Trophoblast cell (in vitro differentiated cells and primary cell): Measurements from ENCODE around the gene NUDT12.

Source experiments
- DNase-seq, 2 donors: peaks; one replicate each; pipeline ENCODE4 v3.0.0-alpha.2; 2016
- H2AFZ ChIP-seq: 2 replicates; pipeline ENCODE4 v1.6.1; 2013; ENCODE audit warnings: low read length, moderate library complexity, mild to moderate bottlenecking; ENCODE audit not compliant: insufficient read depth, poor library complexity
- H2AK5ac ChIP-seq: 2 replicates; pipeline ENCODE4 v1.6.1; 2013; ENCODE audit warnings: mild to moderate bottlenecking, low read length
- H2BK120ac ChIP-seq: 2 replicates; pipeline ENCODE4 v1.6.1; 2013; ENCODE audit warnings: low read length, mild to moderate bottlenecking, moderate library complexity; ENCODE audit not compliant: insufficient read depth, poor library complexity
- H2BK12ac ChIP-seq: 2 replicates; pipeline ENCODE4 v1.6.1; 2013; ENCODE audit warnings: mild to moderate bottlenecking, low read length, moderate library complexity
- H2BK5ac ChIP-seq: 2 replicates; pipeline ENCODE4 v1.6.1; 2013; ENCODE audit warnings: low read length, low read depth, moderate library complexity, mild to moderate bottlenecking; ENCODE audit not compliant: poor library complexity
- H3K14ac ChIP-seq: 2 replicates; pipeline ENCODE4 v1.6.1; 2013; ENCODE audit warnings: mild to moderate bottlenecking, low read length
- H3K18ac ChIP-seq: 2 replicates; pipeline ENCODE4 v1.6.1; 2013; ENCODE audit warnings: mild to moderate bottlenecking, low read length
- H3K23ac ChIP-seq: 2 replicates; pipeline ENCODE4 v1.6.1; 2013; ENCODE audit warnings: low read length
- H3K27ac ChIP-seq: 2 replicates; pipeline ENCODE4 v1.5.1; 2013; ENCODE audit warnings: low read depth, mild to moderate bottlenecking, inconsistent platforms, low read length, moderate library complexity
- H3K27me3 ChIP-seq: 2 replicates; pipeline ENCODE4 v1.6.1; 2013; ENCODE audit warnings: inconsistent platforms, mild to moderate bottlenecking, low read length, moderate library complexity; ENCODE audit not compliant: insufficient read depth
- H3K36me3 ChIP-seq, 2 experiments: 1 replicate in 1 of 2; 2 replicates in 1 of 2; pipeline ENCODE4 v1.6.1; 2013; ENCODE audit warnings: low read length in 2 of 2, mild to moderate bottlenecking in 2 of 2, moderate library complexity in 1 of 2; ENCODE audit not compliant: insufficient read depth in 2 of 2, control insufficient read depth in 1 of 2
- H3K4ac ChIP-seq: 2 replicates; pipeline ENCODE4 v1.6.1; 2013; ENCODE audit warnings: low read depth, mild to moderate bottlenecking, low read length, moderate library complexity
- H3K4me1 ChIP-seq, 2 experiments: 1 replicate in 1 of 2; 2 replicates in 1 of 2; pipeline ENCODE4 v1.6.1; 2013; ENCODE audit warnings: low read length in 2 of 2, mild to moderate bottlenecking in 2 of 2, moderate library complexity in 1 of 2; ENCODE audit not compliant: insufficient read depth in 2 of 2, control insufficient read depth in 1 of 2
- H3K4me2 ChIP-seq: 2 replicates; pipeline ENCODE4 v1.6.1; 2013; ENCODE audit warnings: inconsistent platforms, mild to moderate bottlenecking, low read length, moderate library complexity
- H3K4me3 ChIP-seq: 2 replicates; pipeline ENCODE4 v1.5.1; 2013; ENCODE audit warnings: mild to moderate bottlenecking, low read depth, low read length, inconsistent platforms
- H3K79me1 ChIP-seq: one replicate; pipeline ENCODE4 v1.6.1; 2013; ENCODE audit warnings: low read length
- H3K79me2 ChIP-seq: 2 replicates; pipeline ENCODE4 v1.6.1; 2013; ENCODE audit warnings: low read length, mild to moderate bottlenecking; ENCODE audit not compliant: control insufficient read depth, insufficient read depth, poor library complexity
- H3K9ac ChIP-seq: 2 replicates; pipeline ENCODE4 v1.6.1; 2013; ENCODE audit warnings: mild to moderate bottlenecking, low read length
- H3K9me3 ChIP-seq: 2 replicates; pipeline ENCODE4 v1.6.1; 2013; ENCODE audit warnings: low read depth, mild to moderate bottlenecking, control low read depth, inconsistent platforms, low read length; ENCODE audit not compliant: insufficient read depth
- H4K12ac ChIP-seq: 2 replicates; pipeline ENCODE4 v1.6.1; 2013; ENCODE audit warnings: low read depth, mild to moderate bottlenecking, low read length, moderate library complexity
- H4K8ac ChIP-seq: 2 replicates; pipeline ENCODE4 v1.6.1; 2013; ENCODE audit warnings: low read depth, mild to moderate bottlenecking, low read length, moderate library complexity
- H4K91ac ChIP-seq: one replicate; pipeline ENCODE4 v1.6.1; 2013; ENCODE audit warnings: low read depth, mild to moderate bottlenecking, low read length, moderate library complexity
- WGBS: extraction: QIAGEN DNeasy Blood & Tissue Kit; methylation state at CpG from one replicate; pipeline ENCODE4 v1.1.7; 2013; ENCODE audit warnings: missing lambda C conversion rate; ENCODE audit not compliant: insufficient read length, insufficient coverage; ENCODE audit errors: extremely low coverage; 5-methylcytosine and 5-hydroxymethylcytosine counted together

Gene NUDT12

DNA sequence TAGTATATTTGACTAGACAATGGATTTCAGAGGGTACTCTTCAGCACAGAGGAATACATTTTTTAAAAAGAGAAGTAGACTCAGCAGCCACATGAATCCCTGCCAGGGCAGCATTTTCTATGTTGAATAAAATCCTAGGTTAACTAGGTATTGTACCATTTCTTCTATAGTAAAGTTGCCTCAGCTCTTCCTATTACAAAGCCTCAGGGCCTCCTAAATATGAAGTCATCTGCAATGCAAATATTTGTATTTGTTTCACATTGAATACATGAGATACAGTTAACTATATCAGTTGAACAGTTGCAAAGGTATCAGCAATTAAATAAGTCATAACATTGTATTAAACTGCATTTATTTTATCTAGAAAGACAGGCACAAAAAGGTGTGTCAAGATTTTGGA lies 59.5 kb downstream of the NUDT12 start:
- Histone ChIP-seq H3K18ac (no peak overlapping the region), H3K9ac (no peak overlapping the region), H3K27ac (no peak overlapping the region), H4K91ac (no peak overlapping the region), H3K79me1 (peaks cover 1% of the 10 kb centered on the region), H3K23ac (no peak overlapping the region), H2BK120ac (no peak overlapping the region), H3K4me3 (no peak overlapping the region), H3K36me3 (peaks cover 0 to 1% of the 10 kb centered on the region in 2 experiments), H3K4me1 (no peaks in the 10 kb centered on the region), H2AFZ (no peak overlapping the region), H4K8ac (no peak overlapping the region), H2BK5ac (no peak overlapping the region), H2AK5ac (no peak overlapping the region), H3K14ac (no peak overlapping the region), H2BK12ac (no peak overlapping the region), H3K4ac (no peak overlapping the region), H3K4me2 (no peak overlapping the region), H3K79me2 (no peaks in the 10 kb centered on the region), H3K9me3 (peaks cover 2% of the 10 kb centered on the region), H4K12ac (no peak overlapping the region), H3K27me3 (no peaks in the 10 kb centered on the region)
- DNase-seq, result no peak

- Histone ChIP-seq H3K36me3 (peaks cover 0 to 1% of the 10 kb centered on the region in 2 experiments), H3K9me3 (no peaks in the 10 kb centered on the region), H3K9ac (no peak overlapping the region), H2BK12ac (no peak overlapping the region), H3K27me3 (no peaks in the 10 kb centered on the region), H4K91ac (no peak overlapping the region), H3K4me3 (no peak overlapping the region), H3K23ac (no peak overlapping the region), H3K4me2 (no peak overlapping the region), H2AFZ (no peak overlapping the region), H4K12ac (no peak overlapping the region), H3K18ac (no peak overlapping the region), H3K4ac (no peak overlapping the region), H3K14ac (no peak overlapping the region), H2BK120ac (no peak overlapping the region), H3K79me2 (no peaks in the 10 kb centered on the region), H3K79me1 (no peaks in the 10 kb centered on the region), H3K4me1 (no peaks in the 10 kb centered on the region), H2AK5ac (no peak overlapping the region), H3K27ac (no peak overlapping the region), H2BK5ac (no peak overlapping the region), H4K8ac (no peak overlapping the region)
- WGBS, result no CpG with 5 or more reads among the region's 3 CpGs
- no peak for DNase-seq
Observed at GRCh38 chr5:103502662-103503061, 59.9 kb downstream of the NUDT12 start.
